Measurements from ENCODE around the gene SOX15.
"Not testable (repeated sequence)": the region's sequence is repeated elsewhere in the genome, so short reads cannot be mapped to it uniquely, and the experiment has no call there.

SOX15 gene

GRCh38 chr17:7589891-7590691 lies at the start of gene SOX15:
SOX15 (minus strand) TSS chr17:7590094; CDS start chr17:7589676, 418 bp downstream.
- in situ Hi-C loops (cut with MboI; ENCODE audit: low pct_unique_long_range_greater_than_20kb, low sequenced_read_pairs), result no loop called here
- no peak for DNase-seq

- in situ Hi-C loops (cut with MboI; ENCODE audit: low pct_unique_long_range_greater_than_20kb, low sequenced_read_pairs), result no loop called here
- no peak for DNase-seq
Observed at GRCh38 chr17:7636163-7636562, 46.3 kb upstream of the SOX15 start.

GRCh38 chr17:7634384-7634783 lies 44.5 kb upstream of the SOX15 start:
- peak; percentile 63 for DNase-seq
- in situ Hi-C loops (cut with MboI; ENCODE audit: low pct_unique_long_range_greater_than_20kb, low sequenced_read_pairs), result no loop called here

- in situ Hi-C loops (cut with MboI; ENCODE audit: low pct_unique_long_range_greater_than_20kb, low sequenced_read_pairs), result no loop called here
- no peak for DNase-seq
Observed at GRCh38 chr17:7633093-7633492, 43.2 kb upstream of the SOX15 start.

DNA sequence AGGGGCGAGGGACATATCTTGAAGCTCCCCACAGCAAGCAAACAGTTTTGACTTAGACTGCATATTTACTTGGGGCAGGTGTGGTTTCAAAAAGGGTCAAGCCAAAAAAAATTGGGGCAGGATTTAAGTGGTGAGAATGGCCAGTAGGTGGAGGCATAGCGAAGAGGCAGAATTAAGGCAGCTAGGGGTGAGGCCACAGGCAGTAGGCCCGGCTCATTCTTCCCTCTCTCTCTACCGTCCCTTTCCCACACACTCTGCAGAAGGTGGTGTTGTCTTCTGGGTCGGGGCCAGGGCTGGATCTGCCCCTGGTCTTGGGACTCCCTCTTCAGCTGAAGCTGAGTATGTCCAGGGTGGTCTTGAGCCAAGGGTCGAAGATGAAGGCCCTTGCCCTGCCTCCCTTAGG lies 42.6 kb upstream of the SOX15 start:
- in situ Hi-C loops (cut with MboI; ENCODE audit: low pct_unique_long_range_greater_than_20kb, low sequenced_read_pairs), result no loop called here
- DNase-seq, result peak; percentile 78

DNA sequence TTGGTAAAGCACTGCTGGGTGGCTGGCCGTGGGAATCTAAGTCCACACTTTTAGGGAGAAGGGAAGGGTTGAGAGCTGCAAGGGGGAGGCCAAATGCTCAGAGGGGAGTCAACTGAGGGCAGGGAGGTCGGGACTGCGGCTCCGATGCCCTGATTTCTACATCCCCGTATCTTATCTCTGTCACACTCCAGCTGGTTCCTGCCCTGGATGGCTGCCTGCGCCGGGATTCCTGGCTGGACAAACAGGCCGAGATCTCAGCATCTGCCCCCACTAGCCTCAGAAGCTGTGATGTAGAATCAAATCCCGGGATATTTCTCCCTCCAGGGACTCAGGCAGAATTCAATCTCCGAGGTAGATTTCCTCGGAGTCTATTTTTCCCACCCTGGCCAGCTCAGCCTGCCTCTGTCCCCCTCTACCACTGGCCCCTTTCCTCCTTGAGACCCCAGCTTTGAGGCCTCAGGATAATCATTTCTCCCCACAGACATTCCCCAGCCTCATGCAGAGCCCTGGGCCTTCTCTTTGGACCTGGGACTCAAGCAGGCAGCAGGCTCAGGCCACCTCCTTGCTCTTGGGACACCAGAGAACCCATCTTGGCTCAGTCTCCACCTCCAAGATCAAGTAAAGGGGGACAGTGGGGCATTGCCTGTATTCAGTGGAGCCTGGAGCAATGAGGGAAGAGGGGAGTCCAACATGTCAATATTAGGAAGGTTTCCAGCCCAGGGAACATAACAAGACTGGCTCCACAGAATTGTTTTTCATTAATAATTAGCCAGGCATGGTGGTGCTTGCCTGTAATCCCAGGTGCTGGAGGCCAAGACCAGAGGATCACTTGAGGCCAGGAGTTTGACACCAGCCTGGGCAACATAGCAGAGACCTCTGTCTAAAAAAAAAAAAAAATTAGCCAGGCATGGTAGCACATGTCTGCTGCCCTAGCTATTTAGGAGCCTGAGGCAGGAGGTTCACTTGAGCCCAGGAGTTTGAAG lies 41.8 kb upstream of the SOX15 start:
- in situ Hi-C loops (cut with MboI; ENCODE audit: low pct_unique_long_range_greater_than_20kb, low sequenced_read_pairs), result no loop called here
- no peak for DNase-seq

- in situ Hi-C loops (cut with MboI; ENCODE audit: low pct_unique_long_range_greater_than_20kb, low sequenced_read_pairs), result no loop called here
- DNase-seq, result no peak
Observed at GRCh38 chr17:7629939-7630571, 40.2 kb upstream of the SOX15 start, which contains the start of gene SHBG. SHBG (plus strand) TSS chr17:7630135; CDS start chr17:7630173, 38 bp downstream.

DNA sequence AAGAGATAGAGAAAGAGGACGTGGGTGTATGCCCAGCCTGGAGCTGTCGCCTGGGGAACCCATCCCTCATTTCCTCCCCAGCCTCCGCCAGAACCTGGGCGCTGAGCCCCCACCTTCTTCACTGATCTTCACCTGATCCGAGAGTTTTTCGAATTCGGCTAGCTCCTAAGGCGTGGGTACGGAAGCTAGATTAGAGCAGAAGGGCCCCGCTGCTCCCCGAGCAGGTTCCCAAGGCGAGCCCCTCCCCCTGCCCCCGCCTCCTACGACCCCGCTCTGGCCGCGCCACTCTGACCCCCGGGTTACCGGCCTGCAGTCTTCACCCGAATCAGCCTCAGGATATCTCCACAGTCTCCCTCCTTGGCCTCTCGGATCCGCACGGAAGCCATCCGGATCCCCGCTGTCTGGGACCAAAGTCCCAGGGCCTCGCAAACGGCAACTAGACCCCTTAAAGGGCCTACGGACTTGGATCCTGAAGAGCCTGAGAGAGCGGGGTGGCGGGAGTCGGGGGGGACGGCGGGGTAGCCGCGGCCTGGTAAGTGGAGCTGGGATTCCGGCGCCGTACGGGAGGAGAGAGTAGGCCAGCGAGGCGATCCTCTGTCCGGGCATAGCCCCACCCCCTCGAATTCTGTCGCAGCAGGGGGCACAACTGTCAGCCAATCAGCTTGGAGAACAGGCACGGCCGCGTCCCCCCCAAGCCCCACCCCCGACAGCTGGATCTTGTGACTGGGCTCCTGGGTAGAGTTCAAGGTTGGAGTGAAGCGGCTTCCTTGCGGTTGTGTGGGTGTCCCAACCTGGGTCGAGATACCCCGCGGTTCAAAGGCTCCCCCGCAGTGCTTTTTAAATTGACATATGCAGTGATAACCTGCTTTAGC lies 37.6 kb upstream of the SOX15 start, which contains the start of gene SAT2:
TSS of gene SAT2 (minus strand) at position 572 of the 872 bp plus-strand sequence. CDS start at position 386, 186 bp downstream.
- in situ Hi-C loops (cut with MboI; ENCODE audit: low pct_unique_long_range_greater_than_20kb, low sequenced_read_pairs), result no loop called here
- peak; percentile 94 for DNase-seq

DNA sequence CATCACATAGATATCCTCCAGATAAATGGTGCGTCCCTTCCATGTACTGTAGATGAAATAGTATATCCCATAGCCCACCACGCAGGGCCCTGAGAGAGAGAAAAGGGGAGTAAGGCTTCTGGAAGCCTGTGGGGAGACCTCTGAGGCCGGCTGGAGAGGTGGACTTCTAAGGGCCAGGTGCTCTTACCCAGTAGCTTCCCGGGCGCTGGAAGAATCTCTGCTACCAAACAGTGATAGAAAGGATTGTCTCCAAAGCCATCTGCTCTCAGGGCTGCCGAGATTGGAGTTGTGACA lies 37.0 kb upstream of the SOX15 start:
- no peak for DNase-seq
- in situ Hi-C loops (cut with MboI; ENCODE audit: low pct_unique_long_range_greater_than_20kb, low sequenced_read_pairs), result no loop called here

DNA sequence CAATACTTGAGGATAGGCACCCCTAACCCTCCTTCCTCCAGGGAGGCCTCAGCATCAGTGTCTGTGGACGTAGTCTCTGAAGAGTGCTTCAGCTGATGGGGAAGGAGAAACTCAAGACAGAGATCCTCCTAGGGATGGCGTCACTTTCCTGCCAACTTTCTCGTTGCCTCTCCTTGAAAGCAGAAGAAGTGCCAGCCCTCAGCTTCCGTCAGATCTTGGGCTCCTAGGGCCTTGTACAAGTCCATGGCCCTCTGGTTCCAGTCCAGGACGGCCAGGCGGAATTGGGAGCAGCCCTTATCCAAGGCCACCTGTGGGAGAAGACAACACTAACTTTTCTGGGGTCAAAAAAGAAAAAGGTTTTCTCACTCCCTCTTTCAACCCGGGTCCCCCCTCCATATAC lies 36.4 kb upstream of the SOX15 start:
- in situ Hi-C loops (cut with MboI; ENCODE audit: low pct_unique_long_range_greater_than_20kb, low sequenced_read_pairs), result no loop called here
- no peak for DNase-seq

DNA sequence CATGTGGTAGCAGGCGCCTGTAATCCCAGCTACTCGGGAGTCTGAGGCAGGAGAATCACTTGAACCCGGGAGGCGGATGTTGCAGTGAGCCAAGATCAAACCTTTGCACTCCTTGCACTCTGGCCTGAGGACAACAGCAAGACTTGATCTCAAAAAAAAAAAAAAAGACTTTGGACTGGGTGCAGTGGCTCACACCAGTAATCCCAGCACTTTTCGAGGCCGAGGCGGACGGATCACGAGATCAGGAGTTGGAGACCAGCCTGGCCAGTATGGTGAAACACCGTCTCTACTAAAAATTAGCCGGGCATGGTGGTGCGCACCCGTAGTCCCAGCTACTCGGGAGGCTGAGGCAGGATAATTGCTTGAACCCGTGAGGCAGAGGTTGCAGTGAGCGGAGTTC lies 35.9 kb upstream of the SOX15 start:
- in situ Hi-C loops (cut with MboI; ENCODE audit: low pct_unique_long_range_greater_than_20kb, low sequenced_read_pairs); DNase-seq: not testable (repeated sequence)

DNA sequence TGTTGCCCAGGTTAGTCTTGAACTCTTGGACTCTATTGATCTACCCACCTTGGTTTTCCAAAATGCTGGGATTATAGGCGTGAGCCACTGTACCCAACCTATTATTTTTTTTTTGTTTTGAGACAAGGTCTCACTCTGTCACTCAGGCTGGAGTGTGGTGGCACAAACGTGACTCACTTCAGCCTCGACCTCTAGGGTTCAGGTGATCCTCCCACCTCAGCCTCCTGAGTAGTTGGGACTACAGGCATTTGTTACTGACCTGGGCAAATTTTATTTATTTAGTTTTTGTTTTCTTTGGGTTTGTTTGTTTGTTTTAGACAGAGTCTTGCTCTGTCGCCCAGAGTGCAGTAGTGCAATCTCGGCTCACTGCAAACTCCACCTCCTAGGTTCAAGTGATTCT lies 33.8 kb upstream of the SOX15 start:
- in situ Hi-C loops (cut with MboI; ENCODE audit: low pct_unique_long_range_greater_than_20kb, low sequenced_read_pairs), result no loop called here
- no peak for DNase-seq

DNA sequence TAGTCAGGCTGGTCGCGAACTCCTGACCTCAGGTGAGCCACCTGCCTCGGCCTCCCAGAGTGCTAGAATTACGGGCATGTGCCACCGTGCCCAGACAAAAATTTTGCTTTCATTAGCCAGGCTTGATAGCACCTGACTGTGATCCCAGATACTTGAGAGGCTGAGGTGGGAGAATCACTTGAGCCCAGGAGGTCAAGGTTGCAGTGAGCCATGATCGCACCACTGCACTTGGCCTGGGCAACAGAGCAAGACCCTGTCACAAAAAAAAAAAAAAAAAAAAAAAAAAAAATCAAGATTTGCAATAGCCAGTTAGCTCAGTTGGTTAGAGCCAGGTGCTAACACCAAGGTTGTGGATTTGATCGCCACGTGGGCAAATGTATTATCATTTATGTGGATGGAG lies 30.9 kb upstream of the SOX15 start:
- no peak for DNase-seq
- in situ Hi-C loops (cut with MboI; ENCODE audit: low pct_unique_long_range_greater_than_20kb, low sequenced_read_pairs), result no loop called here

GRCh38 chr17:7618608-7619007 lies 28.7 kb upstream of the SOX15 start:
- no peak for DNase-seq
- in situ Hi-C loops (cut with MboI; ENCODE audit: low pct_unique_long_range_greater_than_20kb, low sequenced_read_pairs), result no loop called here

DNA sequence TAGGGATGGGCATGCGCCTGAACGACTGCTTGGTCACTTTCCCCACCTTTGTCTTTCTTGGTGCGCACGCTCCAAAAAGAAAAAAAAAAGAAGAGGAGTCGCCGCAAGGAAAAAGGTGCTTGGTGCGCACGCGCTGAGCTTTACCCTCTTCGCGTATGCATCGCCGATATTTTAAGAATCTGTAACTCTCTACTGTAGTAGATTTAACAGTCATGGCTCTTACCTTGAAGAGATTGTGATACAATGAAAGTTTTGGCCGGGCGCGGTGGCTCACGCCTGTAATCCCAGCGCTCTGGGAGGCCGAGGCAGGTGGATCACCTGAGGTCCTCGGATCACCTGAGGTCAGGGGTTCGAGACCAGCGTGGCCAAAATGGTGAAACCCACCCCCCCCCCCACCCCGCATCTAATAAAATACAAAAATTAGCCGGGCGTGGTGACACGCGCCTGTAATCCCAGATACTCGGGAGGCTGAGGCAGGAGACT lies 25.4 kb upstream of the SOX15 start:
- in situ Hi-C loops (cut with MboI; ENCODE audit: low pct_unique_long_range_greater_than_20kb, low sequenced_read_pairs), result no loop called here
- DNase-seq, result no peak

GRCh38 chr17:7614425-7615264 lies 24.8 kb upstream of the SOX15 start, which contains the start of gene FXR2:
FXR2 (minus strand) TSS chr17:7614897; CDS start chr17:7614532, 365 bp downstream.
- peak; percentile 100 for DNase-seq
- in situ Hi-C loops (cut with MboI; ENCODE audit: low pct_unique_long_range_greater_than_20kb, low sequenced_read_pairs), result no loop called here

GRCh38 chr17:7613769-7614424 lies 24.0 kb upstream of the SOX15 start:
- DNase-seq, result peak; percentile 35
- in situ Hi-C loops (cut with MboI; ENCODE audit: low pct_unique_long_range_greater_than_20kb, low sequenced_read_pairs), result no loop called here
